Heart left ventricle (tissue), 16 donors: Measurements from ENCODE around the gene KRT36. TPM values are rescaled to one million over a fixed set of nuclear protein-coding genes. Genes with fewer than 3 reads are reported as not detected.

Source experiments
- ATAC-seq, 4 donors: fragments of 200-7000 bp; cut with Tn5 transposase; one replicate each; pipeline ENCODE4 v1.9.1; 2020 to 2022; ENCODE audit warnings: moderate library complexity in 4 of 4, mild to moderate bottlenecking in 3 of 4, moderate number of reproducible peaks in 1 of 4
- DNase-seq, 5 donors: peaks; one replicate each; pipeline ENCODE4 v3.0.0-alpha.2; 2020
- H3K27ac ChIP-seq, 12 donors: fragments of 200-600 bp; sonication (generic) in 4 of 12; one replicate each; pipeline versions ENCODE4 v1.5.0 to v1.8.0; 2016 to 2022; ENCODE audit warnings: mild to moderate bottlenecking in 2 of 12
- H3K27me3 ChIP-seq, 9 donors: fragments of 200-600 bp; sonication (generic) in 2 of 9; one replicate each; pipeline versions ENCODE4 v1.5.1 to v1.8.0; 2016 to 2022; ENCODE audit warnings: mild to moderate bottlenecking in 3 of 9
- H3K36me3 ChIP-seq, 9 donors: fragments of 200-600 bp; sonication (generic) in 2 of 9; one replicate each; pipeline versions ENCODE4 v1.5.0 to v1.8.0; 2018 to 2022; ENCODE audit warnings: mild to moderate bottlenecking in 2 of 9
- H3K4me1 ChIP-seq, 12 donors: fragments of 200-600 bp; sonication (generic) in 4 of 12; one replicate each; pipeline versions ENCODE4 v1.5.0 to v1.8.0; 2016 to 2022; ENCODE audit warnings: mild to moderate bottlenecking in 3 of 12
- H3K4me3 ChIP-seq, 12 donors: fragments of 200-600 bp; sonication (generic) in 4 of 12; one replicate each; pipeline versions ENCODE4 v1.5.0 to v1.8.0; 2017 to 2022; ENCODE audit warnings: mild to moderate bottlenecking in 9 of 12, moderate library complexity in 4 of 12
- H3K9me3 ChIP-seq, 12 donors: fragments of 200-600 bp; sonication (generic) in 4 of 12; one replicate each; pipeline versions ENCODE4 v1.5.0 to v1.8.0; 2016 to 2022; ENCODE audit warnings: mild to moderate bottlenecking in 1 of 12
- POLR2A ChIP-seq, 2 donors: fragments of 450-650 bp; IDR thresholded peaks; one replicate each; pipeline ENCODE4 v1.6.1; 2017; ENCODE audit warnings: antibody characterized with exemption in 2 of 2, mild to moderate bottlenecking in 2 of 2, moderate library complexity in 2 of 2
- WGBS, 4 donors: extraction: QIAGEN DNeasy Blood & Tissue Kit in 2 of 4; methylation state at CpG; one replicate each; pipeline versions ENCODE4 v1.1.5 to v1.1.7; 2013 to 2018; 5-methylcytosine and 5-hydroxymethylcytosine counted together
- intact Hi-C, 10 donors: fragments of 100-400 bp; cut with DNase I; formaldehyde crosslinking; loops; one replicate each; pipeline versions ENCODE4 v1.11.1 to v1.14.2; 2022
- polyA plus RNA-seq, 2 donors: library from polyadenylated mRNA; stranded (reverse); fragments of 200-250 nt; gene quantifications; one replicate each; pipeline ENCODE4 v1.2.3, GENCODE V29; 2013
- total RNA-seq, 9 donors: library from RNA; depleted of rRNA in 2 of 9; stranded (reverse); fragments of >200 nt in 2 of 9; fragmentation: NEBNext Ultra II Directional in 3 of 9; extraction: Animal tissue kit (Norgen Biotek cat#: 25700) in 3 of 9; gene quantifications; one replicate each; pipeline versions ENCODE4 v1.1.0 to v1.2.4, GENCODE V29; 2016 to 2023
- TF ChIP-seq, protein P1 (sequence below), 12 donors: fragments of 200-600 bp; sonication (generic) in 4 of 12; IDR thresholded peaks; one replicate each; pipeline versions ENCODE4 v1.5.0 to v1.8.0; 2018 to 2022; ENCODE audit warnings: antibody characterized with exemption in 12 of 12, mild to moderate bottlenecking in 5 of 12
- donor health status: ischemic (EF 13 %, LVEDD 7.1; RV severe dilation, severe dysfunction).
- donor health status: healthy with polysubstance abuse.
- donor health status: DM: no; HTN: yes; CAD: no.
- donor health status: DM: no; HTN: no; CAD: no.
- donor health status: ischemic (EF 25% LVEDD 6.9; RV normal size, moderate dysfunction).
- donor health status: ischemic (EF 25% LVEDD 5.7; RV mildly dilated, moderate dysfunction).
- donor health status: healthy.
- donor health status: DM: yes; HTN: yes; CAD: no.
- donor health status: ischemic (EF 35%, LVEDD 5.7; RV mildly dilated, moderate dysfunction).
- donor health status: nonischemic (EF 11% LVEDD 7.7; RV severe dilation, severe dysfunction).
- donor health status: DM: yes; HTN: yes; CAD: no.
- donor health status: PGD.
- donor health status: ischemic (EF 29% LVEDD 5.4; RV normal size, mild dysfunction).
- donor health status: nonischemic (EF 23%, LVEDD 6.1; RV moderate dilation, normal function).

KRT36 gene
- total and polyA plus RNA-seq, 11 donors, result not detected

DNA sequence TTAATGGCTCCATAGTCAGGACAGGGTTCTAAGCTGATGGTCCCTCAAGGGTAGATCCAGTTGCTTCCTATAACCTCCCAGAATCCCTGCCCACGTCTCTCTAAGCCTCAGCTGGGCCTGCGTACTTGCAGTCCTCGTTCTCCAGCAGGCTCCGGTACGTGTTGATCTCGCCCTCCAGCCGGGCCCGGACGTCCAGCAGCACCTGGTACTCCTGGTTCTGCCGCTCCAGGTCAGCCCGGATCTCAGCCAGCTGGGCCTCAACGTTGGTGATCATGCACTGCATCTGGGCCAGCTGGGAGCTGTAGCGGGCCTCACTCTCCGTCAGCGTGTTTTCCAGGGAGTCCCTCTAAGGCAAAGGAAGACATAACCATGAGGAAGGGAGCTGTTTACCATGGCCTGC, 27.0 kb downstream of the KRT36 start:
- intact Hi-C loops, result loop anchor here in 1 of 10 donors (10.0 kb wide), 1 partner anchor 158 kb away; the partner anchor contains the start of genes KRTAP16-1 and KRTAP29-1
- 76 to 88% (median 80%) methylated on average over 15 of the region's 15 CpGs for WGBS, 4 donors
- no peak for TF ChIP-seq POLR2A (IDR thresholded peaks at IDR 0.05)
- TF ChIP-seq, protein P1, sequence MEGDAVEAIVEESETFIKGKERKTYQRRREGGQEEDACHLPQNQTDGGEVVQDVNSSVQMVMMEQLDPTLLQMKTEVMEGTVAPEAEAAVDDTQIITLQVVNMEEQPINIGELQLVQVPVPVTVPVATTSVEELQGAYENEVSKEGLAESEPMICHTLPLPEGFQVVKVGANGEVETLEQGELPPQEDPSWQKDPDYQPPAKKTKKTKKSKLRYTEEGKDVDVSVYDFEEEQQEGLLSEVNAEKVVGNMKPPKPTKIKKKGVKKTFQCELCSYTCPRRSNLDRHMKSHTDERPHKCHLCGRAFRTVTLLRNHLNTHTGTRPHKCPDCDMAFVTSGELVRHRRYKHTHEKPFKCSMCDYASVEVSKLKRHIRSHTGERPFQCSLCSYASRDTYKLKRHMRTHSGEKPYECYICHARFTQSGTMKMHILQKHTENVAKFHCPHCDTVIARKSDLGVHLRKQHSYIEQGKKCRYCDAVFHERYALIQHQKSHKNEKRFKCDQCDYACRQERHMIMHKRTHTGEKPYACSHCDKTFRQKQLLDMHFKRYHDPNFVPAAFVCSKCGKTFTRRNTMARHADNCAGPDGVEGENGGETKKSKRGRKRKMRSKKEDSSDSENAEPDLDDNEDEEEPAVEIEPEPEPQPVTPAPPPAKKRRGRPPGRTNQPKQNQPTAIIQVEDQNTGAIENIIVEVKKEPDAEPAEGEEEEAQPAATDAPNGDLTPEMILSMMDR (IDR thresholded peaks at IDR 0.05), result no peak
- H3K4me1 ChIP-seq, result peaks cover 0 to 11% (median 3%) of the 10 kb centered on the region in 12 donors
- H3K4me3 ChIP-seq, result no peak overlapping the region
- peaks cover 0 to 10% (median 0%) of the 10 kb centered on the region in 9 donors for H3K27me3 ChIP-seq
- ATAC-seq, result no peak
- DNase-seq, result no peak
- peaks cover 0 to 3% (median 0%) of the 10 kb centered on the region in 12 donors for H3K9me3 ChIP-seq
- H3K36me3 ChIP-seq, result no peaks in the 10 kb centered on the region
- H3K27ac ChIP-seq, result no peak overlapping the region

GRCh38 chr17:41457676-41458075, 32.0 kb downstream of the KRT36 start:
- no peak for TF ChIP-seq POLR2A (IDR thresholded peaks at IDR 0.05)
- TF ChIP-seq, protein P1 (IDR thresholded peaks at IDR 0.05), result no peak
- Histone ChIP-seq H3K4me3 (no peak overlapping the region), H3K9me3 (no peaks in the 10 kb centered on the region), H3K36me3 (no peaks in the 10 kb centered on the region), H3K27me3 (peaks cover 0 to 12% (median 5%) of the 10 kb centered on the region in 9 donors), H3K4me1 (no peaks in the 10 kb centered on the region), H3K27ac (no peak overlapping the region)
- ATAC-seq (no peak), DNase-seq (no peak)
- 74 to 85% (median 79%) methylated on average over 4 of the region's 4 CpGs for WGBS, 4 donors
- intact Hi-C loops, result no loop called here

GRCh38 chr17:41456204-41456603, 33.5 kb downstream of the KRT36 start:
- no peak overlapping the region for H3K4me3 ChIP-seq
- peaks cover 0 to 18% (median 5%) of the 10 kb centered on the region in 9 donors for H3K27me3 ChIP-seq
- 57 to 78% (median 72%) methylated on average over 3 of the region's 3 CpGs for WGBS, 4 donors
- no peaks in the 10 kb centered on the region for H3K4me1 ChIP-seq
- DNase-seq (no peak), ATAC-seq (no peak)
- TF ChIP-seq, protein P1 (IDR thresholded peaks at IDR 0.05), result peak in 2 of 12 donors; percentile 9 to 21
- TF ChIP-seq POLR2A (IDR thresholded peaks at IDR 0.05), result no peak
- H3K27ac ChIP-seq, result no peak overlapping the region
- intact Hi-C loops, result no loop called here
- peaks cover 0 to 8% (median 0%) of the 10 kb centered on the region in 12 donors for H3K9me3 ChIP-seq
- H3K36me3 ChIP-seq, result no peaks in the 10 kb centered on the region

DNA sequence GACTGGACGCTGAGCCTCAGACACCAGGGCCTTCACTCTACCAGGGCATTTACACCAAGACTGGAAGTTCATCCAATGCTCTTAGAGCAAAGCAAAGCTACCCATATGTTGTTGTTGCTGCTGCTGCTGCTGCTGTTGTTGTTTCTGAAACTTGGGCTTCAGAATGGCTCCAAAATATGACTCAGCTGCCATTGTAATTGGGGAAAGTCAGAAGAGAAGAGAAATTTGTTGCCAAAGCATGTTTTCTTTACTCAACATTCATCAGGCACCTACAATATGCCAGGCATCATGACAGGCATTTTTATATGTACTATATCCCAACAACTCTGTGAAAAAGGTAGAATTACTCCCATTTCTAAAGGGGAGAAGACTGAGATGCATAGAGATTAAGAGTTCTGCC, 34.5 kb downstream of the KRT36 start:
- ATAC-seq, result no peak
- no peaks in the 10 kb centered on the region for H3K36me3 ChIP-seq
- peaks cover 0 to 18% (median 6%) of the 10 kb centered on the region in 9 donors for H3K27me3 ChIP-seq
- H3K4me1 ChIP-seq, result no peaks in the 10 kb centered on the region
- no peak for TF ChIP-seq POLR2A (IDR thresholded peaks at IDR 0.05)
- no peak overlapping the region for H3K4me3 ChIP-seq
- no peak for DNase-seq
- 76 to 100% (median 84%) methylated on average over 1 of the region's 1 CpG for WGBS, 4 donors
- intact Hi-C loops, result no loop called here
- H3K27ac ChIP-seq, result no peak overlapping the region
- peaks cover 0 to 8% (median 0%) of the 10 kb centered on the region in 12 donors for H3K9me3 ChIP-seq

DNA sequence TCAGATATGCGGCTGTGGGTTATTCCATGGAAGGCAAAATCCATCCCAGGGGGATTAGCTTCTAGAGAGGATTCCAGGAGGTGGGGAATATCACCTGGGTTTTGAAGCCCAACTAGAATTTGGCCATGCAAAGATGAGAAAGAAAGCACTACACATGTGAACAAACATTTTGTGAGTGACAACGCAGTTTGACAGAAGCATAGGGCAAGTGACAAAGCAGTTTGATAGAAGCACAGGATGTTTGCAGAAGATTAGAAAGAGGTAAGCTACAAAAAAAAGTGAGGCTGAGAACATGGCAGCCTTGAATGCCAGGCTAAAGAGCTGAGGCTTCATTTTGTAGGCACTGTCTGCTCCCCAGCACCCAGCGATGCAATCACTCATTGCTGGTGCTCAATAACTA, 36.6 kb downstream of the KRT36 start:
- peaks cover 0 to 8% (median 0%) of the 10 kb centered on the region in 12 donors for H3K9me3 ChIP-seq
- H3K4me1 ChIP-seq, result no peaks in the 10 kb centered on the region
- intact Hi-C loops, result no loop called here
- no peak overlapping the region for H3K27ac ChIP-seq
- no peaks in the 10 kb centered on the region for H3K36me3 ChIP-seq
- ATAC-seq (no peak), DNase-seq (no peak)
- TF ChIP-seq, protein P1 (IDR thresholded peaks at IDR 0.05), result no peak
- no peak for TF ChIP-seq POLR2A (IDR thresholded peaks at IDR 0.05)
- no peak overlapping the region for H3K4me3 ChIP-seq
- 88 to 92% (median 89%) methylated on average over 3 of the region's 3 CpGs for WGBS, 4 donors
- H3K27me3 ChIP-seq, result peaks cover 0 to 30% (median 5%) of the 10 kb centered on the region in 9 donors
